ENCODE results near the gene ABLIM2.

ABLIM2 gene

DNA sequence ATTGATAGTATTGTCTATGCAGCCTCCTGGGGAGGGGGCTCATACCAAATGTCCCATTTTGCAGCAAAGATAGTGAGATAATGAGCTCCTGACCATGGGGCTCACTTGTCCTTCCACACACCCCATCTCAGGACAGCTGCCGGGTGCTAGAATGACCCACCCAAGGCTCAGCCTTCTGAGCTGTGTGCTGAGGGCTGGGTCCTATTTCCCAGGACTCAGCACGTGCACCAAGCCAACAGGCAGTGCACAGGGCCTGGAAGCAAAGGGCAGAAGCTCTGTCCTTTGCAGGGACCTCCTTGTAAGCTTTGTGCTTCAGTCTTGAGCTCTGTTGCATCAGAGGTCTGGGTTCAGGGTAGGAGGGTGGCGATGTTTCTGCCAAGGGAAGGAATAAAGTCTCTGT, 11.2 kb upstream of the ABLIM2 start:
- Histone ChIP-seq H3K9ac (ENCODE audit: low read length) (no peak overlapping the region), H3K79me2 (ENCODE audit: insufficient read depth, low read length) (no peaks in the 10 kb centered on the region), H3K27me3 (ENCODE audit: low read length) (no peaks in the 10 kb centered on the region), H3K36me3 (ENCODE audit: low read length) (no peaks in the 10 kb centered on the region), H3K9me3 (ENCODE audit: insufficient read depth, low read length) (no peaks in the 10 kb centered on the region), H4K20me1 (ENCODE audit: low read depth, low read length) (no peaks in the 10 kb centered on the region), H3K4me3 (ENCODE audit: insufficient read depth, low read length, poor library complexity, severe bottlenecking) (no peak overlapping the region), H3K9me2 (replicated peaks; ENCODE audit: insufficient read depth, low read length) (no peaks in the 10 kb centered on the region), H3F3A (ENCODE audit: insufficient read depth) (no peaks in the 10 kb centered on the region), H2AFZ (ENCODE audit: low read depth, low read length, severe bottlenecking) (no peak overlapping the region), H3K4me2 (ENCODE audit: low read depth, low read length, poor library complexity, severe bottlenecking) (no peak overlapping the region), H3K27ac (ENCODE audit: low read depth, low read length) (no peak overlapping the region)
- no peak for TF ChIP-seq EZH2phosphoT487 (conservative IDR thresholded peaks at IDR 0.05; ENCODE audit: low read length)
- TF ChIP-seq, protein P1, sequence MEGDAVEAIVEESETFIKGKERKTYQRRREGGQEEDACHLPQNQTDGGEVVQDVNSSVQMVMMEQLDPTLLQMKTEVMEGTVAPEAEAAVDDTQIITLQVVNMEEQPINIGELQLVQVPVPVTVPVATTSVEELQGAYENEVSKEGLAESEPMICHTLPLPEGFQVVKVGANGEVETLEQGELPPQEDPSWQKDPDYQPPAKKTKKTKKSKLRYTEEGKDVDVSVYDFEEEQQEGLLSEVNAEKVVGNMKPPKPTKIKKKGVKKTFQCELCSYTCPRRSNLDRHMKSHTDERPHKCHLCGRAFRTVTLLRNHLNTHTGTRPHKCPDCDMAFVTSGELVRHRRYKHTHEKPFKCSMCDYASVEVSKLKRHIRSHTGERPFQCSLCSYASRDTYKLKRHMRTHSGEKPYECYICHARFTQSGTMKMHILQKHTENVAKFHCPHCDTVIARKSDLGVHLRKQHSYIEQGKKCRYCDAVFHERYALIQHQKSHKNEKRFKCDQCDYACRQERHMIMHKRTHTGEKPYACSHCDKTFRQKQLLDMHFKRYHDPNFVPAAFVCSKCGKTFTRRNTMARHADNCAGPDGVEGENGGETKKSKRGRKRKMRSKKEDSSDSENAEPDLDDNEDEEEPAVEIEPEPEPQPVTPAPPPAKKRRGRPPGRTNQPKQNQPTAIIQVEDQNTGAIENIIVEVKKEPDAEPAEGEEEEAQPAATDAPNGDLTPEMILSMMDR (IDR thresholded peaks at IDR 0.05; ENCODE audit: insufficient read depth, low read length, poor library complexity, severe bottlenecking): no peak

DNA sequence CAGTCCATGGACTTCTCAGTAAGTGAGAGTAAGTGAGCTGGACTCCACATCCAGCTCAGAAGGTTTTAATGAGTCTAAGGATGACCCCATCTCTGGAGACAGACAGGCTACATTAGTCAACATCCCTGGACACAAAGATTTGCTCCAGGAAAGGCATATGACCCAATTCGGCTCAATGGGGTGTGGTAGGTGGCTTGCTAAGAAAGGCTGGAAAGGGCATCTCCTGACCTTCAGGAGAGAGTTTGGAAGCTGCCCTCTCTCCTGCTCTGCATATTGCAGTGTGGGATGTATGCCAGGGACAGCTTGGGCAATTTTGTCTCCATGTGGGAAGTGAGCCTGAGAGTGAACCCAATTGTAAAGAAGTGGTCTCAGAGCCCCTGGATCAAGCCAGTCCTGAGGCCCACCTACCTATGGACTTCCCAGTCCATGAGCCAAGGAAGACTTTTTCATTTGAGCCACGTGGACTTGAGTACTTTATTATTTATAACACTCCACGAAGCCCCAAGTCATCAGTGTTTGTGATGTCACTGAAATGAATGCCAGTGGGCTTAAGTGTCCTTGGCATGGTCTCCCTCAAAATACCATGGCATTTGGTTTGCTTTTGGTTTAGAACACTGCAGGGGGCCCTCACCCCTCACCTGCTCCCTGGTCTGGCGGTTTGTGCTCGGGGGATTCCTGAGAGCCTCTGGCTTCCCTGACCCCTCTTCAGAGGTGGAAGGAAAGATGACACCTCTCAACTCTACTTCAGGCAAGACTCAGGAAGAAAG, 10.4 kb upstream of the ABLIM2 start:
- no peak overlapping the region for H3K4me2 ChIP-seq (ENCODE audit: low read depth, low read length, poor library complexity, severe bottlenecking)
- no peak overlapping the region for H3K9ac ChIP-seq (ENCODE audit: low read length)
- H4K20me1 ChIP-seq (ENCODE audit: low read depth, low read length): no peaks in the 10 kb centered on the region
- no peak overlapping the region for H3K27ac ChIP-seq (ENCODE audit: low read depth, low read length)
- no peak overlapping the region for H2AFZ ChIP-seq (ENCODE audit: low read depth, low read length, severe bottlenecking)
- H3K36me3 ChIP-seq (ENCODE audit: low read length): no peaks in the 10 kb centered on the region
- no peaks in the 10 kb centered on the region for H3K9me2 ChIP-seq (replicated peaks; ENCODE audit: insufficient read depth, low read length)
- TF ChIP-seq, protein P1 (IDR thresholded peaks at IDR 0.05; ENCODE audit: insufficient read depth, low read length, poor library complexity, severe bottlenecking): no peak
- no peak for TF ChIP-seq EZH2phosphoT487 (conservative IDR thresholded peaks at IDR 0.05; ENCODE audit: low read length)
- H3K27me3 ChIP-seq (ENCODE audit: low read length): no peaks in the 10 kb centered on the region
- H3K9me3 ChIP-seq (ENCODE audit: insufficient read depth, low read length): no peaks in the 10 kb centered on the region
- H3F3A ChIP-seq (ENCODE audit: insufficient read depth): no peaks in the 10 kb centered on the region
- H3K4me3 ChIP-seq (ENCODE audit: insufficient read depth, low read length, poor library complexity, severe bottlenecking): no peak overlapping the region
- H3K79me2 ChIP-seq (ENCODE audit: insufficient read depth, low read length): no peaks in the 10 kb centered on the region

DNA sequence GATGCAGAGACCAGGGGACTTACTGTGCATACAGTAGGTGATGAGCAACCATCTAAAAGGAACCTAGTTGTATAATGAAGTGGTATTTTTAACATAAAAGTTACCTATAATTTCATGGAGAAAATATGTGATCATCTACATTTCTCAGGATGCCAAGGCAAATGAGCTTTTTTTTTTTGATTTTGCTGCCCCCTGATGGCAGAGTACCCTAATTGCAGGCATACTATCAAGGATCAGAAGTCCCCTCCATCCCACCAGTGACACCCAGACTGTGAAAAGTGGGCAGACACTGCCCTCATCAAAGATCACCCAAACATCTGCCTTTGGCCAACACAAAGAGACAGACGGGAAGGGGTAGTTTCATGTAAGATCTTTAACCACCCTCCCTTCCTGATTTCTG, 9.6 kb upstream of the ABLIM2 start:
- H2AFZ ChIP-seq (ENCODE audit: low read depth, low read length, severe bottlenecking): no peak overlapping the region
- H3K27me3 ChIP-seq (ENCODE audit: low read length): no peaks in the 10 kb centered on the region

More for the DNA sequence above, 9.6 kb upstream of the ABLIM2 start:
- Histone ChIP-seq H3K4me2 (ENCODE audit: low read depth, low read length, poor library complexity, severe bottlenecking) (no peak overlapping the region), H4K20me1 (ENCODE audit: low read depth, low read length) (no peaks in the 10 kb centered on the region), H3K36me3 (ENCODE audit: low read length) (no peaks in the 10 kb centered on the region), H3K27ac (ENCODE audit: low read depth, low read length) (no peak overlapping the region), H3F3A (ENCODE audit: insufficient read depth) (no peaks in the 10 kb centered on the region), H3K9ac (ENCODE audit: low read length) (no peak overlapping the region), H3K9me3 (ENCODE audit: insufficient read depth, low read length) (no peaks in the 10 kb centered on the region), H3K79me2 (ENCODE audit: insufficient read depth, low read length) (no peaks in the 10 kb centered on the region), H3K9me2 (replicated peaks; ENCODE audit: insufficient read depth, low read length) (no peaks in the 10 kb centered on the region), H3K4me3 (ENCODE audit: insufficient read depth, low read length, poor library complexity, severe bottlenecking) (no peak overlapping the region)
- no peak for TF ChIP-seq EZH2phosphoT487 (conservative IDR thresholded peaks at IDR 0.05; ENCODE audit: low read length)
- TF ChIP-seq, protein P1 (IDR thresholded peaks at IDR 0.05; ENCODE audit: insufficient read depth, low read length, poor library complexity, severe bottlenecking): peak; percentile 23
